ENCODE results near the gene GAPDH.
"Not testable (repeated sequence)": the region's sequence is repeated elsewhere in the genome, so short reads cannot be mapped to it uniquely, and the experiment has no call there.

The GAPDH gene

GRCh38 chr12:6494258-6494743, 40.0 kb upstream of the GAPDH start:
- Histone ChIP-seq H3K27ac (peak overlapping the region; percentile 99), H3K9me3 (ENCODE audit: severe bottlenecking) (no peaks in the 10 kb centered on the region), H3K27me3 (ENCODE audit: insufficient read depth, low read depth, severe bottlenecking) (no peaks in the 10 kb centered on the region), H3K4me3 (ENCODE audit: low read depth, low read length) (peak overlapping the region; percentile 76), H3K36me3 (peaks cover 58% of the 10 kb centered on the region)
- peak; percentile 23 for DNase-seq
- 0 out of 2 replicates have a peak, but pooled peaks have one; percentile 19 for TF ChIP-seq CTCF (IDR thresholded peaks at IDR 0.05; ENCODE audit: low read depth, low read length)

GRCh38 chr12:6494968-6495367, 39.3 kb upstream of the GAPDH start:
- no peak for TF ChIP-seq CTCF (IDR thresholded peaks at IDR 0.05; ENCODE audit: low read depth, low read length)
- Histone ChIP-seq H3K4me3 (ENCODE audit: low read depth, low read length) (peak overlapping the region; percentile 76), H3K27ac (peak overlapping the region; percentile 99), H3K27me3 (ENCODE audit: insufficient read depth, low read depth, severe bottlenecking) (no peaks in the 10 kb centered on the region), H3K36me3 (peaks cover 65% of the 10 kb centered on the region), H3K9me3 (ENCODE audit: severe bottlenecking) (no peaks in the 10 kb centered on the region)
- no peak for DNase-seq

- H3K9me3 ChIP-seq (ENCODE audit: severe bottlenecking); DNase-seq; H3K27ac ChIP-seq: not testable (repeated sequence)
These were observed 37.0 kb upstream of the GAPDH start for GRCh38 chr12:6497291-6497690.

GRCh38 chr12:6500466-6500865, 33.9 kb upstream of the GAPDH start:
- Histone ChIP-seq H3K4me3 (ENCODE audit: low read depth, low read length) (no peak overlapping the region), H3K27me3 (ENCODE audit: insufficient read depth, low read depth, severe bottlenecking) (no peaks in the 10 kb centered on the region), H3K27ac (no peak overlapping the region), H3K36me3 (peaks cover 82% of the 10 kb centered on the region), H3K9me3 (ENCODE audit: severe bottlenecking) (no peaks in the 10 kb centered on the region)
- no peak for TF ChIP-seq CTCF (IDR thresholded peaks at IDR 0.05; ENCODE audit: low read depth, low read length)
- DNase-seq: no peak

More at GRCh38 chr12:6497291-6497690, 37.0 kb upstream of the GAPDH start:
- not testable (repeated sequence) for H3K4me3 ChIP-seq (ENCODE audit: low read depth, low read length); H3K27me3 ChIP-seq (ENCODE audit: insufficient read depth, low read depth, severe bottlenecking)
- peaks cover 71% of the 10 kb centered on the region for H3K36me3 ChIP-seq

GRCh38 chr12:6507102-6507998, 27.0 kb upstream of the GAPDH start:
- Histone ChIP-seq H3K27me3 (ENCODE audit: insufficient read depth, low read depth, severe bottlenecking) (no peaks in the 10 kb centered on the region), H3K27ac (peak overlapping the region; percentile 8; the same call in 1 of the 2 replicates), H3K9me3 (ENCODE audit: severe bottlenecking) (no peaks in the 10 kb centered on the region), H3K4me3 (ENCODE audit: low read depth, low read length) (no peak overlapping the region), H3K36me3 (peaks cover 82% of the 10 kb centered on the region)
- no peak for DNase-seq
- no peak for TF ChIP-seq CTCF (IDR thresholded peaks at IDR 0.05; ENCODE audit: low read depth, low read length)

GRCh38 chr12:6508087-6508486, 26.2 kb upstream of the GAPDH start:
- H3K9me3 ChIP-seq (ENCODE audit: severe bottlenecking): no peaks in the 10 kb centered on the region
- no peak for TF ChIP-seq CTCF (IDR thresholded peaks at IDR 0.05; ENCODE audit: low read depth, low read length)
- H3K4me3 ChIP-seq (ENCODE audit: low read depth, low read length): no peak overlapping the region
- no peak overlapping the region for H3K27ac ChIP-seq
- no peak for DNase-seq
- H3K27me3 ChIP-seq (ENCODE audit: insufficient read depth, low read depth, severe bottlenecking): no peaks in the 10 kb centered on the region
- peaks cover 84% of the 10 kb centered on the region for H3K36me3 ChIP-seq

Measured in WERI-Rb-1 (cell line).